Karpas-422 (cell line): ENCODE measurements around the gene ZNF774. TPM values are rescaled to one million over a fixed set of nuclear protein-coding genes. Genes with fewer than 3 reads are reported as not detected.

Experiments
- DNase-seq: peaks from one replicate; pipeline ENCODE4 v3.0.0-alpha.2; 2015
- H2AFZ ChIP-seq: fragments of 200-600 bp; sonication (generic); 2 replicates; pipeline ENCODE4 v1.6.1; 2014; ENCODE audit warnings: antibody characterized with exemption, low read length, mixed read lengths
- H3K27ac ChIP-seq: fragments of 200-600 bp; sonication (generic); 2 replicates; pipeline ENCODE4 v1.5.1; 2014; ENCODE audit warnings: mild to moderate bottlenecking, low read length, moderate library complexity
- H3K27me3 ChIP-seq: fragments of 200-600 bp; sonication (generic); 2 replicates; pipeline ENCODE4 v1.6.1; 2014; ENCODE audit warnings: low read length, mixed read lengths
- H3K36me3 ChIP-seq: fragments of 200-600 bp; sonication (generic); 2 replicates; pipeline ENCODE4 v1.6.1; 2014; ENCODE audit warnings: low read length, mixed read lengths; ENCODE audit not compliant: insufficient read depth
- H3K4me1 ChIP-seq: fragments of 200-600 bp; sonication (generic); 2 replicates; pipeline ENCODE4 v1.6.1; 2014; ENCODE audit warnings: mild to moderate bottlenecking, low read length, mixed read lengths
- H3K4me2 ChIP-seq: fragments of 200-600 bp; sonication (generic); 2 replicates; pipeline ENCODE4 v1.6.1; 2014; ENCODE audit warnings: low read length, low read depth, mild to moderate bottlenecking; ENCODE audit not compliant: poor library complexity, severe bottlenecking
- H3K4me3 ChIP-seq: fragments of 200-600 bp; sonication (generic); 2 replicates; pipeline ENCODE4 v1.5.1; 2014; ENCODE audit warnings: mild to moderate bottlenecking, antibody characterized with exemption, low read length, mixed read lengths
- H3K79me2 ChIP-seq: fragments of 200-600 bp; sonication (generic); 2 replicates; pipeline ENCODE4 v1.6.1; 2014; ENCODE audit warnings: mild to moderate bottlenecking, low read length, mixed read lengths
- H3K9ac ChIP-seq: fragments of 200-600 bp; sonication (generic); 2 replicates; pipeline ENCODE4 v1.6.0; 2014; ENCODE audit warnings: low read length
- H3K9me2 ChIP-seq: fragments of 200-600 bp; sonication (generic), shearing (Covaris generic); replicated peaks from 2 replicates; pipeline ENCODE4 v1.6.0; 2014; ENCODE audit warnings: mild to moderate bottlenecking, low read length, moderate library complexity; ENCODE audit not compliant: insufficient read depth
- H3K9me3 ChIP-seq: fragments of 300-700, 200-600 bp; sonication (generic); 2 replicates; pipeline ENCODE4 v1.6.1; 2014; ENCODE audit warnings: low read length, mixed read lengths
- H4K20me1 ChIP-seq: fragments of 200-600 bp; sonication (generic); 2 replicates; pipeline ENCODE4 v1.6.1; 2014; ENCODE audit warnings: mild to moderate bottlenecking, antibody characterized with exemption, low read length, low read depth; ENCODE audit not compliant: insufficient read depth
- total RNA-seq: library from RNA; depleted of rRNA; stranded (reverse); fragments of >200 nt; shearing (Covaris generic); gene quantifications from 2 replicates; pipeline ENCODE4 v1.2.3, GENCODE V29; 2014; ENCODE audit warnings: low replicate concordance

The ZNF774 gene
- total RNA-seq, 1 experiment from 2014 or later, result 0.34 TPM

- Histone ChIP-seq H3K4me1 (peaks cover 28% of the 10 kb centered on the region), H3K4me3 (no peak overlapping the region), H2AFZ (no peak overlapping the region), H3K36me3 (peaks cover 7% of the 10 kb centered on the region; the same call in 1 of the 2 replicates), H3K4me2 (no peak overlapping the region), H3K9ac (no peak overlapping the region), H4K20me1 (no peaks in the 10 kb centered on the region), H3K27me3 (no peaks in the 10 kb centered on the region), H3K27ac (no peak overlapping the region), H3K79me2 (peaks cover 28% of the 10 kb centered on the region), H3K9me2 (no peaks in the 10 kb centered on the region), H3K9me3 (no peaks in the 10 kb centered on the region)
- DNase-seq, result no peak
Observed at GRCh38 chr15:90386221-90386620, 34.1 kb downstream of the ZNF774 start.

GRCh38 chr15:90387534-90388461 is 35.7 kb downstream of the ZNF774 start, which contains the start of gene IQGAP1:
Gene IQGAP1, plus strand, starts transcription at chr15:90388242. Its CDS starts 100 bp downstream, at chr15:90388342.
- peak within 1 kb of the TSS; percentile 91 for H2AFZ ChIP-seq
- H4K20me1 ChIP-seq, result no peaks in the 10 kb centered on the region
- peak within 1 kb of the TSS; percentile 65 for H3K27ac ChIP-seq
- peaks cover 42% of the 10 kb centered on the region for H3K79me2 ChIP-seq
- DNase-seq, result peak; percentile 99
- peak within 1 kb of the TSS; percentile 96 for H3K4me3 ChIP-seq
- no peaks in the 10 kb centered on the region for H3K9me3 ChIP-seq
- peaks cover 44% of the 10 kb centered on the region for H3K4me1 ChIP-seq
- peak within 1 kb of the TSS; percentile 87 for H3K9ac ChIP-seq
- H3K36me3 ChIP-seq, result peaks cover 20% of the 10 kb centered on the region; the same call in 1 of the 2 replicates
- no peaks in the 10 kb centered on the region for H3K9me2 ChIP-seq
- H3K27me3 ChIP-seq, result no peaks in the 10 kb centered on the region
- H3K4me2 ChIP-seq, result peak within 1 kb of the TSS; percentile 100

GRCh38 chr15:90388462-90389380 is 36.6 kb downstream of the ZNF774 start:
- no peak overlapping the region for H2AFZ ChIP-seq
- H3K9me3 ChIP-seq, result no peaks in the 10 kb centered on the region
- no peaks in the 10 kb centered on the region for H3K27me3 ChIP-seq
- peaks cover 20% of the 10 kb centered on the region; the same call in 1 of the 2 replicates for H3K36me3 ChIP-seq
- peak overlapping the region; percentile 96 for H3K4me3 ChIP-seq
- peak overlapping the region; percentile 100 for H3K4me2 ChIP-seq
- H3K79me2 ChIP-seq, result peaks cover 52% of the 10 kb centered on the region
- no peaks in the 10 kb centered on the region for H3K9me2 ChIP-seq
- peak overlapping the region; percentile 65 for H3K27ac ChIP-seq
- DNase-seq, result peak; percentile 87
- H3K9ac ChIP-seq, result peak overlapping the region; percentile 87
- H4K20me1 ChIP-seq, result no peaks in the 10 kb centered on the region
- peaks cover 51% of the 10 kb centered on the region for H3K4me1 ChIP-seq

GRCh38 chr15:90389513-90389912 is 37.4 kb downstream of the ZNF774 start:
- no peaks in the 10 kb centered on the region for H4K20me1 ChIP-seq
- H3K4me1 ChIP-seq, result peaks cover 51% of the 10 kb centered on the region

GRCh38 chr15:90393040-90393439 is 41.0 kb downstream of the ZNF774 start:
- Histone ChIP-seq H2AFZ (no peak overlapping the region), H3K4me2 (no peak overlapping the region), H3K27ac (peak overlapping the region; percentile 28), H4K20me1 (0 out of 2 replicates have a peak, but pooled peaks cover 3% of the 10 kb centered on the region), H3K4me3 (no peak overlapping the region), H3K9me3 (no peaks in the 10 kb centered on the region), H3K9me2 (no peaks in the 10 kb centered on the region), H3K79me2 (peaks cover 86% of the 10 kb centered on the region), H3K9ac (no peak overlapping the region), H3K36me3 (peaks cover 20% of the 10 kb centered on the region; the same call in 1 of the 2 replicates), H3K4me1 (peaks cover 47% of the 10 kb centered on the region), H3K27me3 (no peaks in the 10 kb centered on the region)
- peak; percentile 53 for DNase-seq

More at GRCh38 chr15:90389513-90389912, 37.4 kb downstream of the ZNF774 start:
- no peak for DNase-seq
- H3K9me3 ChIP-seq, result no peaks in the 10 kb centered on the region
- peak overlapping the region; percentile 87 for H3K9ac ChIP-seq
- no peaks in the 10 kb centered on the region for H3K9me2 ChIP-seq
- peaks cover 58% of the 10 kb centered on the region for H3K79me2 ChIP-seq
- no peak overlapping the region for H2AFZ ChIP-seq
- no peak overlapping the region for H3K27ac ChIP-seq
- peak overlapping the region; percentile 96 for H3K4me3 ChIP-seq
- no peaks in the 10 kb centered on the region for H3K27me3 ChIP-seq
- H3K4me2 ChIP-seq, result peak overlapping the region; percentile 100
- H3K36me3 ChIP-seq, result peaks cover 20% of the 10 kb centered on the region; the same call in 1 of the 2 replicates

GRCh38 chr15:90394074-90394473 is 42.0 kb downstream of the ZNF774 start:
- H4K20me1 ChIP-seq, result 0 out of 2 replicates have a peak, but pooled peaks cover 3% of the 10 kb centered on the region
- no peak overlapping the region for H2AFZ ChIP-seq
- H3K27me3 ChIP-seq, result no peaks in the 10 kb centered on the region
- no peak overlapping the region for H3K4me3 ChIP-seq
- peaks cover 90% of the 10 kb centered on the region for H3K79me2 ChIP-seq
- H3K9ac ChIP-seq, result no peak overlapping the region
- no peak overlapping the region for H3K27ac ChIP-seq
- DNase-seq, result peak; percentile 40
- peaks cover 20% of the 10 kb centered on the region; the same call in 1 of the 2 replicates for H3K36me3 ChIP-seq
- no peaks in the 10 kb centered on the region for H3K9me3 ChIP-seq
- peaks cover 45% of the 10 kb centered on the region for H3K4me1 ChIP-seq
- no peaks in the 10 kb centered on the region for H3K9me2 ChIP-seq
- no peak overlapping the region for H3K4me2 ChIP-seq

GRCh38 chr15:90394748-90395442 is 42.8 kb downstream of the ZNF774 start:
- no peak overlapping the region for H3K9ac ChIP-seq
- no peaks in the 10 kb centered on the region for H3K9me3 ChIP-seq
- peaks cover 90% of the 10 kb centered on the region for H3K79me2 ChIP-seq
- no peak overlapping the region for H3K4me2 ChIP-seq
- H3K9me2 ChIP-seq, result no peaks in the 10 kb centered on the region
- no peak overlapping the region for H3K4me3 ChIP-seq
- H4K20me1 ChIP-seq, result 0 out of 2 replicates have a peak, but pooled peaks cover 3% of the 10 kb centered on the region
- H3K4me1 ChIP-seq, result peaks cover 44% of the 10 kb centered on the region
- H3K36me3 ChIP-seq, result peaks cover 20% of the 10 kb centered on the region; the same call in 1 of the 2 replicates
- H2AFZ ChIP-seq, result no peak overlapping the region
- no peak overlapping the region for H3K27ac ChIP-seq
- peak; percentile 29 for DNase-seq
- H3K27me3 ChIP-seq, result no peaks in the 10 kb centered on the region
